Measurements from ENCODE around the gene ELOVL2. TPM values are rescaled to one million over a fixed set of nuclear protein-coding genes. Genes with fewer than 3 reads are reported as not detected.

Gene ELOVL2
- total and polyA plus RNA-seq, 10 of the 15 experiments (the other 5 are each of a cell fraction or from before 2014, with no cell fraction given) = 0.01 to 0.03 TPM; not detected in 8

DNA sequence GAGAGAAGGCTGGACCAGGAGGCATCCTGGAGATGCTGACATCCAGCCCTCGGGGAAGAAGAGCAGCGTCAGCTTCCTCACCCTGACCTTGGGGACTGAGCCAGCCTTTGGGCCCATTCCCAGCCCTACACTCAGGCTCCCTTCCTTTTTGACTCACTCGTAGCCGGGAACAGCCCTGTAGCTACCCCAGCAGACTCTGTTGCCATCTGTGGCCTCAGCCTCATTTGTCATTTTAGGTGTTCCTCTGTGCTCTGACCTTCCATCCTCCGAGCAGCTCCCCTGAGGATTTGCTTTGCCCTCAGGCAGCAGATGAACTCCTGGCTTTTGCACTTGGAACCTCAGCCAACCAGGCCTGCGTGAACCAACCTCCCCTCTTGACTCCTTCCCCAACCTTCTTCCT, 67.5 kb downstream of the ELOVL2 start:
- ATAC-seq = no peak
- H3K4me3 ChIP-seq = no peak overlapping the region
- no peaks in the 10 kb centered on the region for H3K79me2 ChIP-seq (ENCODE audit: control insufficient read depth, insufficient read depth, low read length)
- in situ Hi-C loops (cut with MboI) = no loop called here
- ChIA-PET SMC1A (ENCODE audit: uncharacterized antibody, unreplicated experiment) (no interaction called here), POLR2A (no interaction called here), CTCF (no interaction called here), RAD21 (ENCODE audit: unreplicated experiment) (no interaction called here)
- H2AFZ ChIP-seq (ENCODE audit: control insufficient read depth, low read depth, low read length) = no peak overlapping the region
- no peak for DNase-seq (ENCODE audit: low read depth, low spot score)
- no TSS peak for BruUV-seq (replicated peaks)
- no peak overlapping the region for H3K9ac ChIP-seq (ENCODE audit: control insufficient read depth, insufficient read depth, low read length)
- TF ChIP-seq, protein P1, sequence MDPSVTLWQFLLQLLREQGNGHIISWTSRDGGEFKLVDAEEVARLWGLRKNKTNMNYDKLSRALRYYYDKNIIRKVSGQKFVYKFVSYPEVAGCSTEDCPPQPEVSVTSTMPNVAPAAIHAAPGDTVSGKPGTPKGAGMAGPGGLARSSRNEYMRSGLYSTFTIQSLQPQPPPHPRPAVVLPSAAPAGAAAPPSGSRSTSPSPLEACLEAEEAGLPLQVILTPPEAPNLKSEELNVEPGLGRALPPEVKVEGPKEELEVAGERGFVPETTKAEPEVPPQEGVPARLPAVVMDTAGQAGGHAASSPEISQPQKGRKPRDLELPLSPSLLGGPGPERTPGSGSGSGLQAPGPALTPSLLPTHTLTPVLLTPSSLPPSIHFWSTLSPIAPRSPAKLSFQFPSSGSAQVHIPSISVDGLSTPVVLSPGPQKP (IDR thresholded peaks at IDR 0.05; ENCODE audit: low read depth, low read length) = no peak
- TF ChIP-seq, protein P2, sequence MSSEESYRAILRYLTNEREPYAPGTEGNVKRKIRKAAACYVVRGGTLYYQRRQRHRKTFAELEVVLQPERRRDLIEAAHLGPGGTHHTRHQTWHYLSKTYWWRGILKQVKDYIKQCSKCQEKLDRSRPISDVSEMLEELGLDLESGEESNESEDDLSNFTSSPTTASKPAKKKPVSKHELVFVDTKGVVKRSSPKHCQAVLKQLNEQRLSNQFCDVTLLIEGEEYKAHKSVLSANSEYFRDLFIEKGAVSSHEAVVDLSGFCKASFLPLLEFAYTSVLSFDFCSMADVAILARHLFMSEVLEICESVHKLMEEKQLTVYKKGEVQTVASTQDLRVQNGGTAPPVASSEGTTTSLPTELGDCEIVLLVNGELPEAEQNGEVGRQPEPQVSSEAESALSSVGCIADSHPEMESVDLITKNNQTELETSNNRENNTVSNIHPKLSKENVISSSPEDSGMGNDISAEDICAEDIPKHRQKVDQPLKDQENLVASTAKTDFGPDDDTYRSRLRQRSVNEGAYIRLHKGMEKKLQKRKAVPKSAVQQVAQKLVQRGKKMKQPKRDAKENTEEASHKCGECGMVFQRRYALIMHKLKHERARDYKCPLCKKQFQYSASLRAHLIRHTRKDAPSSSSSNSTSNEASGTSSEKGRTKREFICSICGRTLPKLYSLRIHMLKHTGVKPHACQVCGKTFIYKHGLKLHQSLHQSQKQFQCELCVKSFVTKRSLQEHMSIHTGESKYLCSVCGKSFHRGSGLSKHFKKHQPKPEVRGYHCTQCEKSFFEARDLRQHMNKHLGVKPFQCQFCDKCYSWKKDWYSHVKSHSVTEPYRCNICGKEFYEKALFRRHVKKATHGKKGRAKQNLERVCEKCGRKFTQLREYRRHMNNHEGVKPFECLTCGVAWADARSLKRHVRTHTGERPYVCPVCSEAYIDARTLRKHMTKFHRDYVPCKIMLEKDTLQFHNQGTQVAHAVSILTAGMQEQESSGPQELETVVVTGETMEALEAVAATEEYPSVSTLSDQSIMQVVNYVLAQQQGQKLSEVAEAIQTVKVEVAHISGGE (CRISPR knock-in tag; IDR thresholded peaks at IDR 0.05) = no peak
- TF ChIP-seq CBX3 (IDR thresholded peaks at IDR 0.05; ENCODE audit: borderline replicate concordance, low read depth) (no peak), ZNF217 (IDR thresholded peaks at IDR 0.05) (no peak), ESRRA (IDR thresholded peaks at IDR 0.05; ENCODE audit: low read length) (no peak), SMAD5 (IDR thresholded peaks at IDR 0.05; ENCODE audit: low read depth) (no peak), SP1 (IDR thresholded peaks at IDR 0.05; ENCODE audit: low read depth, low read length) (no peak), POLR2A (IDR thresholded peaks at IDR 0.05; ENCODE audit: low read depth, low read length) (no peak)
- TF ChIP-seq, protein P3, sequence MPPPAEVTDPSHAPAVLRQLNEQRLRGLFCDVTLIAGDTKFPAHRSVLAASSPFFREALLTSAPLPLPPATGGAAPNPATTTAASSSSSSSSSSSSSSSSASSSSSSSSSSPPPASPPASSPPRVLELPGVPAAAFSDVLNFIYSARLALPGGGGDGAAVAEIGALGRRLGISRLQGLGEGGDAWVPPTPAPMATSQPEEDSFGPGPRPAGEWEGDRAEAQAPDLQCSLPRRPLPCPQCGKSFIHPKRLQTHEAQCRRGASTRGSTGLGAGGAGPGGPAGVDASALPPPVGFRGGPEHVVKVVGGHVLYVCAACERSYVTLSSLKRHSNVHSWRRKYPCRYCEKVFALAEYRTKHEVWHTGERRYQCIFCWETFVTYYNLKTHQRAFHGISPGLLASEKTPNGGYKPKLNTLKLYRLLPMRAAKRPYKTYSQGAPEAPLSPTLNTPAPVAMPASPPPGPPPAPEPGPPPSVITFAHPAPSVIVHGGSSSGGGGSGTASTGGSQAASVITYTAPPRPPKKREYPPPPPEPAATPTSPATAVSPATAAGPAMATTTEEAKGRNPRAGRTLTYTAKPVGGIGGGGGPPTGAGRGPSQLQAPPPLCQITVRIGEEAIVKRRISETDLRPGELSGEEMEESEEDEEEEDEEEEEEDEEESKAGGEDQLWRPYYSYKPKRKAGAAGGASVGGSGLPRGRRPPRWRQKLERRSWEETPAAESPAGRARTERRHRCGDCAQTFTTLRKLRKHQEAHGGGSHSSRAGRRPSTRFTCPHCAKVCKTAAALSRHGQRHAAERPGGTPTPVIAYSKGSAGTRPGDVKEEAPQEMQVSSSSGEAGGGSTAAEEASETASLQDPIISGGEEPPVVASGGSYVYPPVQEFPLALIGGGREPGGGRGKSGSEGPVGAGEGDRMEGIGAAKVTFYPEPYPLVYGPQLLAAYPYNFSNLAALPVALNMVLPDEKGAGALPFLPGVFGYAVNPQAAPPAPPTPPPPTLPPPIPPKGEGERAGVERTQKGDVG (CRISPR knock-in tag; IDR thresholded peaks at IDR 0.05) = no peak
- intact Hi-C loops (cut with micrococcal nuclease; ENCODE audit: unreplicated experiment) = no loop called here
- H3K27ac ChIP-seq (ENCODE audit: control insufficient read depth, insufficient read depth) = no peak overlapping the region
- FAIRE-seq = no peak
- WGBS (ENCODE audit: insufficient coverage, insufficient replicate concordance, low lambda C conversion rate, missing lambda C conversion rate) = 69% methylated on average over 6 of the region's 6 CpGs
- no peaks in the 10 kb centered on the region for H3K9me3 ChIP-seq (replicated peaks; ENCODE audit: control insufficient read depth, insufficient read depth, low read length)
- H3K4me1 ChIP-seq (ENCODE audit: control insufficient read depth, insufficient read depth, low read length) = no peaks in the 10 kb centered on the region
- no peaks in the 10 kb centered on the region for H3K36me3 ChIP-seq (ENCODE audit: control insufficient read depth in 2 of 2, insufficient read depth in 2 of 2, low read length in 1 of 2)
- no peaks in the 10 kb centered on the region for H4K20me1 ChIP-seq (ENCODE audit: control insufficient read depth, insufficient read depth)
- H3K4me2 ChIP-seq (ENCODE audit: control insufficient read depth, insufficient read depth) = no peak overlapping the region
- H3K27me3 ChIP-seq (replicated peaks in 1 of 2; ENCODE audit: control insufficient read depth in 2 of 2, insufficient read depth in 2 of 2, low read length in 1 of 2) = no peaks in the 10 kb centered on the region

All from GM12878 (cell line).